ENCODE measurements around the gene ESPNL.
"Not testable (repeated sequence)": the region's sequence is repeated elsewhere in the genome, so short reads cannot be mapped to it uniquely, and the experiment has no call there.

The ESPNL gene

GRCh38 chr2:238065071-238065846, 34.9 kb upstream of the ESPNL start:
- no peak for DNase-seq
- Histone ChIP-seq H3K9me3 (replicated peaks; ENCODE audit: insufficient read depth, low read length) (no peaks in the 10 kb centered on the region), H3K4me2 (ENCODE audit: low read depth, low read length) (no peak overlapping the region), H3K27ac (ENCODE audit: low read length) (no peak overlapping the region), H3K9me2 (replicated peaks; ENCODE audit: insufficient read depth, low read length) (no peaks in the 10 kb centered on the region), H3K9ac (ENCODE audit: low read length) (no peak overlapping the region), H3K79me2 (ENCODE audit: low read length) (peaks cover 17% of the 10 kb centered on the region), H3K36me3 (replicated peaks; ENCODE audit: insufficient read depth, low read length) (no peaks in the 10 kb centered on the region; the same call in none of the 2 replicates), H3K4me1 (ENCODE audit: low read length) (peaks cover 14% of the 10 kb centered on the region), H3K4me3 (ENCODE audit: low read length) (no peak overlapping the region), H3K27me3 (replicated peaks; ENCODE audit: insufficient read depth, low read length) (no peaks in the 10 kb centered on the region), H2AFZ (ENCODE audit: low read length) (no peak overlapping the region), H4K20me1 (ENCODE audit: insufficient read depth, low read length) (no peaks in the 10 kb centered on the region), H3F3A (ENCODE audit: insufficient read depth, low read length) (peaks cover 9% of the 10 kb centered on the region)
- TF ChIP-seq EZH2phosphoT487 (IDR thresholded peaks at IDR 0.05; ENCODE audit: low read length) (no peak), CTCF (IDR thresholded peaks at IDR 0.05; ENCODE audit: low read length) (no peak), EZH2 (optimal IDR thresholded peaks at IDR 0.05; ENCODE audit: low read depth, low read length) (no peak)

GRCh38 chr2:238066218-238066617, 33.9 kb upstream of the ESPNL start:
- H3K9ac ChIP-seq (ENCODE audit: low read length): no peak overlapping the region
- H3K79me2 ChIP-seq (ENCODE audit: low read length): peaks cover 15% of the 10 kb centered on the region
- H3K9me3 ChIP-seq (replicated peaks; ENCODE audit: insufficient read depth, low read length): no peaks in the 10 kb centered on the region
- DNase-seq: no peak
- peaks cover 7% of the 10 kb centered on the region for H3F3A ChIP-seq (ENCODE audit: insufficient read depth, low read length)
- no peak overlapping the region for H3K4me2 ChIP-seq (ENCODE audit: low read depth, low read length)
- H3K36me3 ChIP-seq (replicated peaks; ENCODE audit: insufficient read depth, low read length): no peaks in the 10 kb centered on the region; the same call in none of the 2 replicates
- H3K4me3 ChIP-seq (ENCODE audit: low read length): no peak overlapping the region
- no peak overlapping the region for H2AFZ ChIP-seq (ENCODE audit: low read length)
- H3K4me1 ChIP-seq (ENCODE audit: low read length): peaks cover 14% of the 10 kb centered on the region
- H3K27ac ChIP-seq (ENCODE audit: low read length): no peak overlapping the region
- TF ChIP-seq EZH2phosphoT487 (IDR thresholded peaks at IDR 0.05; ENCODE audit: low read length) (no peak), CTCF (IDR thresholded peaks at IDR 0.05; ENCODE audit: low read length) (no peak), EZH2 (optimal IDR thresholded peaks at IDR 0.05; ENCODE audit: low read depth, low read length) (no peak)
- H3K27me3 ChIP-seq (replicated peaks; ENCODE audit: insufficient read depth, low read length): no peaks in the 10 kb centered on the region
- H3K9me2 ChIP-seq (replicated peaks; ENCODE audit: insufficient read depth, low read length): no peaks in the 10 kb centered on the region
- H4K20me1 ChIP-seq (ENCODE audit: insufficient read depth, low read length): no peaks in the 10 kb centered on the region

- not testable (repeated sequence) for DNase-seq; H3K4me2 ChIP-seq (ENCODE audit: low read depth, low read length); H3K4me3 ChIP-seq (ENCODE audit: low read length); H3K27me3 ChIP-seq (replicated peaks; ENCODE audit: insufficient read depth, low read length); H2AFZ ChIP-seq (ENCODE audit: low read length); H3K9ac ChIP-seq (ENCODE audit: low read length); H3K36me3 ChIP-seq (replicated peaks; ENCODE audit: insufficient read depth, low read length); H4K20me1 ChIP-seq (ENCODE audit: insufficient read depth, low read length); H3K9me3 ChIP-seq (replicated peaks; ENCODE audit: insufficient read depth, low read length); H3K9me2 ChIP-seq (replicated peaks; ENCODE audit: insufficient read depth, low read length); H3F3A ChIP-seq (ENCODE audit: insufficient read depth, low read length); H3K27ac ChIP-seq (ENCODE audit: low read length)
- Histone ChIP-seq H3K79me2 (ENCODE audit: low read length) (peaks cover 10% of the 10 kb centered on the region), H3K4me1 (ENCODE audit: low read length) (peaks cover 14% of the 10 kb centered on the region)
These were observed 33.4 kb upstream of the ESPNL start for GRCh38 chr2:238066718-238067117.

GRCh38 chr2:238067939-238068338, 32.2 kb upstream of the ESPNL start:
- H3K27me3 ChIP-seq (replicated peaks; ENCODE audit: insufficient read depth, low read length): no peaks in the 10 kb centered on the region
- peaks cover 10% of the 10 kb centered on the region; the same call in 1 of the 2 replicates for H3K4me1 ChIP-seq (ENCODE audit: low read length)
- H3K9me2 ChIP-seq (replicated peaks; ENCODE audit: insufficient read depth, low read length): no peaks in the 10 kb centered on the region
- no peaks in the 10 kb centered on the region for H3F3A ChIP-seq (ENCODE audit: insufficient read depth, low read length)
- no peaks in the 10 kb centered on the region; the same call in none of the 2 replicates for H3K36me3 ChIP-seq (replicated peaks; ENCODE audit: insufficient read depth, low read length)
- no peak for DNase-seq
- no peak overlapping the region for H3K4me3 ChIP-seq (ENCODE audit: low read length)
- H4K20me1 ChIP-seq (ENCODE audit: insufficient read depth, low read length): no peaks in the 10 kb centered on the region
- H3K9ac ChIP-seq (ENCODE audit: low read length): no peak overlapping the region
- H2AFZ ChIP-seq (ENCODE audit: low read length): no peak overlapping the region
- no peak overlapping the region for H3K4me2 ChIP-seq (ENCODE audit: low read depth, low read length)
- H3K9me3 ChIP-seq (replicated peaks; ENCODE audit: insufficient read depth, low read length): no peaks in the 10 kb centered on the region
- no peak overlapping the region for H3K27ac ChIP-seq (ENCODE audit: low read length)
- H3K79me2 ChIP-seq (ENCODE audit: low read length): no peaks in the 10 kb centered on the region
- TF ChIP-seq EZH2phosphoT487 (IDR thresholded peaks at IDR 0.05; ENCODE audit: low read length) (no peak), EZH2 (optimal IDR thresholded peaks at IDR 0.05; ENCODE audit: low read depth, low read length) (no peak), CTCF (IDR thresholded peaks at IDR 0.05; ENCODE audit: low read length) (no peak)
